K562 (cell line): ENCODE data around the gene MYRIP. TPM values are rescaled to one million over a fixed set of nuclear protein-coding genes. Genes with fewer than 3 reads are reported as not detected.
A peak's percentile ranks its signal among the peaks of the same experiment; 100 is the strongest.

Source experiments
- ATAC-seq: fragments of 200-7000 bp; cut with Tn5 transposase; 3 replicates; pipeline ENCODE4 v1.9.1; 2020; ENCODE audit warnings: moderate library complexity
- BruUV-seq: library from RNA; stranded (reverse); fragments of 400-500 nt; replicated peaks from 2 replicates; lab custom pipeline; 2021; lab: Mats Ljungman, UMichigan
- CTCF ChIA-PET: fragments of 300-600 bp; formaldehyde crosslinking; extraction: SDS; loops from one replicate; lab custom pipeline; 2021; ENCODE audit warnings: low intra/inter-chr PET ratio; lab: Yijun Ruan, JAX
- POLR2A ChIA-PET: fragments of 300-600, 350-650 bp; sonication (Branson Sonifier 250); formaldehyde crosslinking; extraction: SDS; loops from one replicate; lab custom pipeline; 2021; ENCODE audit warnings: antibody characterized with exemption, inconsistent platforms; lab: Yijun Ruan, JAX
- DNase-seq, 4 experiments: peaks; one replicate each; pipeline versions ENCODE4 v3.0.0 to v3.0.0-alpha.2; 2011 to 2018; ENCODE audit warnings: low spot score in 3 of 4, mixed read lengths in 3 of 4; ENCODE audit errors: extremely low read depth in 1 of 4
- FAIRE-seq: peaks from 2 replicates; lab custom pipeline; 2011; peaks lifted over from hg19 to GRCh38; lab: Jason Lieb, UNC
- H2AFZ ChIP-seq: 2 replicates; pipeline ENCODE4 v1.6.0; 2011; ENCODE audit warnings: low read depth, low read length, control low read depth, inconsistent platforms
- H3K27ac ChIP-seq: fragments of 200-600 bp; 3 replicates; pipeline ENCODE4 v1.8.0; 2011; ENCODE audit warnings: low read depth, mild to moderate bottlenecking, control low read depth, inconsistent platforms, low read length, moderate library complexity, mixed read lengths; ENCODE audit errors: extremely low read depth
- H3K27me3 ChIP-seq, 2 experiments: fragments of 300-600 bp in 1 of 2; 2 replicates in 1 of 2; 3 replicates in 1 of 2; pipeline versions ENCODE4 v1.6.0 to v1.8.0; 2011; ENCODE audit warnings: inconsistent platforms in 2 of 2, low read length in 2 of 2, mild to moderate bottlenecking in 1 of 2, mixed read lengths in 1 of 2, moderate library complexity in 1 of 2; ENCODE audit not compliant: control insufficient read depth in 2 of 2, insufficient read depth in 2 of 2
- H3K36me3 ChIP-seq: fragments of 300-600 bp; 3 replicates; pipeline ENCODE4 v1.8.0; 2011; ENCODE audit warnings: mild to moderate bottlenecking, low read length, inconsistent platforms; ENCODE audit not compliant: control insufficient read depth, insufficient read depth
- H3K4me1 ChIP-seq, 2 experiments: fragments of 200-600 bp in 1 of 2; replicated peaks in 1 of 2; 2 replicates in 1 of 2; 3 replicates in 1 of 2; pipeline versions ENCODE4 v1.5.1 to v1.8.0; 2011; ENCODE audit warnings: inconsistent platforms in 2 of 2, low read length in 2 of 2, mild to moderate bottlenecking in 1 of 2, mixed read lengths in 1 of 2, moderate library complexity in 1 of 2; ENCODE audit not compliant: control insufficient read depth in 2 of 2, insufficient read depth in 2 of 2
- H3K4me2 ChIP-seq: 2 replicates; pipeline ENCODE4 v1.6.1; 2011; ENCODE audit warnings: low read length, control low read depth, inconsistent platforms, mixed read lengths; ENCODE audit not compliant: insufficient read depth
- H3K4me3 ChIP-seq: fragments of 200-600 bp; sonication (generic), shearing (Covaris generic); 2 replicates; pipeline ENCODE4 v1.5.1; 2016; ENCODE audit warnings: control low read depth, inconsistent platforms
- H3K79me2 ChIP-seq: fragments of 200-600 bp; 3 replicates; pipeline ENCODE4 v1.8.0; 2011; ENCODE audit warnings: low read length, inconsistent platforms; ENCODE audit not compliant: control insufficient read depth, insufficient read depth
- H3K9ac ChIP-seq, 2 experiments: 2 replicates each; pipeline versions ENCODE4 v1.6.0 to v1.6.1; 2011; ENCODE audit warnings: low read depth in 2 of 2, low read length in 2 of 2, control low read depth in 1 of 2, inconsistent platforms in 1 of 2, mild to moderate bottlenecking in 1 of 2, mixed read lengths in 1 of 2; ENCODE audit not compliant: insufficient read depth in 1 of 2
- H3K9me1 ChIP-seq: one replicate; pipeline ENCODE4 v1.6.0; 2011; ENCODE audit warnings: inconsistent platforms, mild to moderate bottlenecking, low read length, moderate library complexity; ENCODE audit not compliant: control insufficient read depth, insufficient read depth
- H3K9me3 ChIP-seq: replicated peaks from 2 replicates; pipeline ENCODE4 v1.5.1; 2011; ENCODE audit warnings: low read depth, low read length, inconsistent platforms; ENCODE audit not compliant: control insufficient read depth, insufficient read depth
- H4K20me1 ChIP-seq: replicated peaks from 2 replicates; pipeline ENCODE4 v1.6.1; 2011; ENCODE audit warnings: low read length, inconsistent platforms, mixed read lengths; ENCODE audit not compliant: control insufficient read depth, insufficient read depth
- BCOR ChIP-seq: fragments of 450-650 bp; IDR thresholded peaks from 2 replicates; pipeline ENCODE4 v1.6.1; 2016
- CEBPB ChIP-seq: fragments of 450-650 bp; IDR thresholded peaks from 2 replicates; pipeline ENCODE4 v1.6.1; 2016; ENCODE audit warnings: missing genetic modification characterization, missing compliant biosample characterization
- KDM1A ChIP-seq, 2 experiments: fragments of 450-650 bp; IDR thresholded peaks; 2 replicates each; pipeline ENCODE4 v1.6.1; 2016; ENCODE audit warnings: mild to moderate bottlenecking in 2 of 2
- NR4A1 ChIP-seq, 2 experiments: fragments of 250-450 bp in 1 of 2; fragments of 450-650 bp in 1 of 2; sonication (Bioruptor Pico) in 1 of 2; IDR thresholded peaks; 2 replicates each; pipeline versions ENCODE4 v1.4.0 to v1.6.1; 2016 to 2020; ENCODE audit warnings: mild to moderate bottlenecking in 2 of 2, missing compliant biosample characterization in 1 of 2, missing genetic modification characterization in 1 of 2, moderate library complexity in 1 of 2
- RBM25 ChIP-seq: fragments of 200-400 bp; formaldehyde crosslinking; IDR thresholded peaks from 2 replicates; pipeline ENCODE4 v1.6.1; 2018; ENCODE audit warnings: low read length, low read depth, moderate library complexity; ENCODE audit not compliant: severe bottlenecking
- TOE1 ChIP-seq, 2 experiments: fragments of 450-650 bp in 1 of 2; sonication (generic) in 1 of 2; formaldehyde crosslinking in 1 of 2; IDR thresholded peaks; 2 replicates each; pipeline versions ENCODE4 v1.7.1 to v1.8.0; 2016 to 2022; ENCODE audit warnings: borderline replicate concordance in 2 of 2, mild to moderate bottlenecking in 2 of 2, antibody characterized with exemption in 1 of 2, inconsistent platforms in 1 of 2, low read depth in 1 of 2, missing genetic modification reagents in 1 of 2, moderate library complexity in 1 of 2
- ZNF146 ChIP-seq: IDR thresholded peaks from one replicate; pipeline ENCODE4 v1.6.1; 2018; ENCODE audit warnings: missing compliant biosample characterization; ENCODE audit not compliant: unreplicated experiment
- WGBS: fragments of 100-300 bp; shearing (Covaris generic); methylation state at CpG from one replicate; pipeline ENCODE4 v1.1.6; 2016; ENCODE audit warnings: low coverage, mixed read lengths; ENCODE audit not compliant: insufficient coverage; ENCODE audit errors: missing lambda C conversion rate; 5-methylcytosine and 5-hydroxymethylcytosine counted together
- in situ Hi-C: fragments of 300-500 bp; cut with MboI; formaldehyde crosslinking; loops from 4 replicates; pipeline ENCODE4 v1.15.0; 2018; ENCODE audit warnings: inconsistent platforms, mixed read lengths
- intact Hi-C: fragments of 100-400 bp; cut with micrococcal nuclease; formaldehyde crosslinking; loops from 2 replicates; pipeline ENCODE4 v1.14.2; 2022
- polyA plus RNA-seq, 8 experiments: library from polyadenylated mRNA; depleted of rRNA in 4 of 8; stranded (reverse) in 5 of 8; unstranded in 3 of 8; fragments of >200 nt; fragmentation: Nextera tagmentation in 2 of 8; fragmentation: Illumina TruSeq in 1 of 8; extraction: Ambion mirVana in 2 of 8; extraction: Trizol in 1 of 8; gene quantifications; 2 replicates each; pipeline versions ENCODE4 v1.2.1 to v1.2.3, GENCODE V29; 2011 to 2014; ENCODE audit warnings: inconsistent platforms in 1 of 8, missing spikeins in 1 of 8
- total RNA-seq, 7 experiments: library from RNA; depleted of rRNA in 6 of 7; stranded (reverse); fragments of >200 nt in 6 of 7; fragmentation: Illumina TruSeq in 2 of 7; extraction: Trizol in 2 of 7; gene quantifications; 2 replicates each; pipeline versions ENCODE4 v1.2.1 to v1.2.3, GENCODE V29; 2011 to 2021; ENCODE audit warnings: low replicate concordance in 1 of 7

Gene MYRIP
- total and polyA plus RNA-seq, 9 of the 15 experiments (the other 6 are each of a cell fraction or from before 2014, with no cell fraction given): 0.03 to 0.12 TPM; not detected in 7

GRCh38 chr3:39803956-39804355 lies 5.5 kb upstream of the MYRIP start:
- H3K9me3 ChIP-seq: no peaks in the 10 kb centered on the region
- H2AFZ ChIP-seq: no peak overlapping the region
- in situ Hi-C loops (no loop called here), intact Hi-C loops (no loop called here)
- DNase-seq: no peak
- 0% methylated on average over 2 of the region's 2 CpGs for WGBS
- BruUV-seq: no TSS peak
- CTCF ChIA-PET: no interaction called here
- 0 out of 2 replicates have a peak, but pooled peaks cover 3% of the 10 kb centered on the region for H4K20me1 ChIP-seq
- H3K27ac ChIP-seq: no peak overlapping the region
- no peaks in the 10 kb centered on the region for H3K79me2 ChIP-seq
- no peak overlapping the region for H3K4me3 ChIP-seq
- H3K4me2 ChIP-seq: no peak overlapping the region
- no peak for ATAC-seq
- FAIRE-seq: no peak
- peaks cover 0 to 6% of the 10 kb centered on the region in 2 experiments; a peak in 2 of 5 replicates for H3K27me3 ChIP-seq
- no peak overlapping the region for H3K9ac ChIP-seq
- H3K4me1 ChIP-seq: peaks cover 0 to under 1% of the 10 kb centered on the region in 2 experiments; a peak in 2 of 5 replicates
- H3K9me1 ChIP-seq: no peaks in the 10 kb centered on the region
- TF ChIP-seq TOE1 (IDR thresholded peaks at IDR 0.05; ENCODE audit: borderline replicate concordance) (no peak), TOE1 (CRISPR knock-in tag; IDR thresholded peaks at IDR 0.05; ENCODE audit: borderline replicate concordance, low read depth) (no peak), BCOR (peak; percentile 58), CEBPB (no peak), ZNF146 (peak; percentile 98), NR4A1 (CRISPR knock-in tag; IDR thresholded peaks at IDR 0.05) (no peak), NR4A1 (tag; IDR thresholded peaks at IDR 0.05) (no peak), RBM25 (peak; percentile 75), KDM1A (IDR thresholded peaks at IDR 0.05) (0 out of 4 replicates have a peak, but pooled peaks of 1 of the 2 experiments have one; percentile 24)
- POLR2A ChIA-PET: interaction anchor here (0.8 kb wide), 1 partner anchor 105 kb away, joined by 3 read pairs; no protein-coding TSS in a partner anchor
- H3K36me3 ChIP-seq: no peaks in the 10 kb centered on the region
